NCI-H1417 treated with DMSO at 0.1 percent for 48 hours (cell line): ENCODE data around the gene SREBF2.

Experiments used
- DNase-seq: peaks from one replicate; lab custom pipeline; 2025; lab: John Stamatoyannopoulos, UW

The SREBF2 gene

GRCh38 chr22:41876675-41877074, 43.8 kb downstream of the SREBF2 start:
- DNase-seq, result no peak

GRCh38 chr22:41880653-41881052, 47.7 kb downstream of the SREBF2 start:
- DNase-seq, result no peak

DNA sequence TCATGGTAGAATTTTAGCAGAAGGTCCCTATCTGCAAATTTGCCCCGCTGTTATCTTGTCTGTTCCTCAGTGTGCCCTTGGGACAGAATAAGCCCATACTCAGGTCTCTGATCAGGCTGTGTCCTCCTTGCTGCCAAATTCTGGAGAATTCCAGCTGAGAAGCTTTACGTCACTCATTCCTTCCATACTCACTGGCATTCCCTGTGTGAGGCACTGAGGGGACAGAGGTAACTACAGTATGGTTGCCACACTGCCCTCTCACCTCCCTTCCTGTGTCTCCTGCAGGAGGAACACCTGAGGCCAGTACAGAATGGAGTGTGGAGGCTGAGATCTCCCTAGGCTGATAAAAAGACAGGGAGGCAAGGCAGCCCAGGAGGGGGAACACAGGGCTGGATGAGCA, 50.5 kb downstream of the SREBF2 start:
- no peak for DNase-seq

- DNase-seq, result no peak
Observed at GRCh38 chr22:41885116-41885515, 52.2 kb downstream of the SREBF2 start.

DNA sequence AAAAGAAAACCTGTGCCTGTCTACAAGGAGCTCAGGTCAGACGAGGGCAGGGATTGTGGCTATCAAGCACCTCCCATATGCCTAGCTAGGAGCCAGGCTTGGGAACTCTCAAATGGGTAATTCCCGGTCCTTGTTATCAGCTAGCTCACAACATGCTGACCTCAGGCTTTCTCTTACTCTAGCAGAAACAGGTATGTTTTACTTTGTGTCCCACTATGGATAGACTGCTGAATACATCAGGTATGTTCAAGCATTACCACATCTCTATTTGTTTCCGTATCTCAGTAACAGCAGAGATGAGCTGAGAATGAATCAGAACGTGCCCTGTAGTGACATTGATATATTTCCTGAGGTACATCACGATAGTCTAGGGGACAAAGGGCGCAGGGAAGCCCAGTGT, 52.6 kb downstream of the SREBF2 start:
- DNase-seq, result no peak

DNA sequence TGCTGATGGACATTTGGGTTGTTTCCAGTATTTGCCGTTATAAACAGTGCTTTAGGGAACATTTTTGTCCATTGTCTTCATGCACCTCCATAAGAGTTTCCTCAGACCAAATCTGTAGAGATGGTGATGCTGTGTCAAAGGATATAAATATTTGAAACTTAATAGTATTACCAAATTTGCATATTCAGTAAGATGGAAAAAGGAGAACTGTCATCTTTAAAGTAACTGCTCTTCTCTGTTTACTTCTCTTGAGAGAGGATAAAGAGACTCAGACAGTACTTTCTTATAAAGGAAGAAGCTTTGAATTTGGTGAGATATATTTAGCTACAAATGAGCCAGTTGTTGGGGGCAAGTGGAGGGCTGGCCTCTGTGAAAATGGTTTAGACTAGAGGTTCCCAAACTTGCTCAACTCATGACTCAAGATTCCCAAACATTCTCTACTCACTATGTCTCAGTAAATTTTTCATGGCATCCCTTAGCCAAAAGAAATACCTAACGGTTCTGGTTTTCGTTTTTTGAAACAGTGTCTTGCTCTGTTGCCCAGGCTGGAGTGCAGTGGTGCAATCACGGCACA, 55.8 kb downstream of the SREBF2 start:
- DNase-seq, result no peak

GRCh38 chr22:41891407-41891806, 58.5 kb downstream of the SREBF2 start:
- no peak for DNase-seq

DNA sequence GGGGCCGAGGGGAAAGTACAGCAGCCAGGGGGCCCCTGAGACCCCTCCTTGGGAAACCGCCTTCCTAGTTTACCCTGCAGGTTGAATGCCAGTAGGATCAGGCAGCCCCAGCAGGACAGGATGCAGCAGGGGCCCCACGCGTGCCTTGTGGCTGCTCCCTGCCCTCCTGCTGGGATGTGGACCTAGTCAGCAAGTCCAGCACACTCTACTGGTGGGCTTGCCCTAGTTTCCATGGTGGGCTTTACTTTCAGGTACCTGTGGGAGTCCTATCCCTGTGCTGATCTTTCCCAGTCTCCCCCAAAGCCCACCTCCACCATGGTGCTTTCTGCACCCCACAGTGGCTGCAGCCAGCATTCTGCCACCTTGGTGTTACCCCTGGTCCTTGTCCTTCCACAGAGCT, 59.8 kb downstream of the SREBF2 start:
- DNase-seq, result no peak

- no peak for DNase-seq
Observed at GRCh38 chr22:41893591-41894375, 60.9 kb downstream of the SREBF2 start.

DNA sequence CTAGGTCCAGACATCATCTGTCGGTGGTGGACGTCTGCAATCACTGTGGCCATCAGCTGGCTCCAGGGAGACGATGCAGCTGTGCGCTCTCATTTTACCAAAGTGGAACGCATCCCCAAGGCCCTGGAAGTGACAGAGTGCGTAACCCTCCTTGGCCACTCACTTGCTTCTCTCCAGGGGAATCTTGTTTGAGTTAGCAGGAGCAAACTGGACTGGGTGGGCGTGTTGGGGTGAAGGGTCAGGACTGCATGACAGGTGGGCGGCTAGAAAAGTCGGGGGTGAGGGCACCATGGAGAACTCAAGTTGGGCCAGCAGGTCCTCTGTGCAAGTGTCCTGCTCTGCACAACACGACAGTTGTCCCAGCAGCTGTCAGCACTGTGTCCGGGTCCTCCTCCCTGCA, 65.7 kb downstream of the SREBF2 start:
- no peak for DNase-seq

DNA sequence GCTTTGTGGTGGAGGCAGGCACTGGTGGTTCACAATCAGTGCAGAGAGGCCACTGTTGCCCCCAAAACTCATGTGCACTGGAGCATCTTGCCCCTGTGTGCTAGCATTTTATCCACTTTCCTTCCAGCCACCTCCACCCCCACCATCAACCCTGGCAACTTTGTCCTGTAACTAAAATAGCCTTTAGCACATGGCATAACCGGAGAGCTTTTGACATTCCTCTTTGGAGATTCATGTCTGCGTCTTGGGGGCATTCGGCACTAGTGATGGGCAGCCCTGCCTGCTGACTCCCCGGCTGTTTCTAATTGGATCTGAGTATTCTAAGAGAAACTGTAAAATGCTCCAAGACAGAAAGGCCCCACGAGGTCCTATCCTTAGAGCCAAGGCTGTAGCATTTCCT, 66.2 kb downstream of the SREBF2 start:
- no peak for DNase-seq

- no peak for DNase-seq
Observed at GRCh38 chr22:41899992-41900651, 67.2 kb downstream of the SREBF2 start.

GRCh38 chr22:41900652-41901312, 67.9 kb downstream of the SREBF2 start:
- DNase-seq, result no peak

DNA sequence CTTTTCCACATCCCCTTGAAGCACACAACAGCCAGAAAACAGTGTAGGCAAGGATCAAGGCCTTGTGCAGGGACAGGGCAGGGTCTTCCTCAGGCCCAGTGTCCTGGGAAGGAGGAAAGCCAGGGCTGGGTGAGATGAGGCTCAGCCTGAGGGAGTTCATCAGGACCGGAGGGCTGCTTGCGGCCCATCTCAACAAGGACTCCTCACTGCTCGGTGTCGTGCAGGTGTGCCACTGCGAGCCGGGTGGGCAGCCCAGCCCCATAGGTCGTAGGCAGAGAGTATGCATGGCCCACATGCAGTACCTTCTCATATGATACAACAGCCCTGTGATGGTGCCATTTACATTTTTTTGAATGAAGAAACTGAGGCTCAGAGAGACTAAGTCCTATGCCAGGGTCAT, 69.1 kb downstream of the SREBF2 start:
- no peak for DNase-seq

DNA sequence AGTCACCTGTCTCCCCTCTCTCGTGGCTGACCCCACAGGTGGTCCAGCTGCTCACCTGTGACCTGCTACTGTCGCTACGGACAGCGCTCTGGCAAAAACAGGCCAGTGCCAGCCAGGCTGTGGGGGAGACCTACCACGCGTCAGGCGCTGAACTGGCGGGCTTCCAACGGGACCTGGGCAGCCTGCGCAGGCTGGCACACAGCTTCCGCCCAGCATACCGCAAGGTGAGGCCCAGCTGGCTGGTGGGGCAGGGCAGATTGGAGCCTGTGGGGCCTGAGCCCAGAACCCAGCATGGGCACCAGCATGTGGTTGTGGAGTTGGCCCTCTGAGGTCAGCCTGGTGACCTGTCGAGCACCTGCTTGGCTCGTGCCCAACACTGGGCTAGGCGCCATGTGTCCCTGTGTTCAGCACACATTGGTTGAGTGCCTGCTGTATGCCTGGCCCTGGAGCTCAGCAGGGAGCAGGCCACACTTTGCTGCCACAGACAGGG, 70.1 kb downstream of the SREBF2 start:
- DNase-seq, result no peak

- DNase-seq, result no peak
Observed at GRCh38 chr22:41904450-41905410, 71.8 kb downstream of the SREBF2 start.

- DNase-seq, result no peak
Observed at GRCh38 chr22:41905411-41906202, 72.7 kb downstream of the SREBF2 start.

- no peak for DNase-seq
Observed at GRCh38 chr22:41906822-41907221, 73.9 kb downstream of the SREBF2 start.

DNA sequence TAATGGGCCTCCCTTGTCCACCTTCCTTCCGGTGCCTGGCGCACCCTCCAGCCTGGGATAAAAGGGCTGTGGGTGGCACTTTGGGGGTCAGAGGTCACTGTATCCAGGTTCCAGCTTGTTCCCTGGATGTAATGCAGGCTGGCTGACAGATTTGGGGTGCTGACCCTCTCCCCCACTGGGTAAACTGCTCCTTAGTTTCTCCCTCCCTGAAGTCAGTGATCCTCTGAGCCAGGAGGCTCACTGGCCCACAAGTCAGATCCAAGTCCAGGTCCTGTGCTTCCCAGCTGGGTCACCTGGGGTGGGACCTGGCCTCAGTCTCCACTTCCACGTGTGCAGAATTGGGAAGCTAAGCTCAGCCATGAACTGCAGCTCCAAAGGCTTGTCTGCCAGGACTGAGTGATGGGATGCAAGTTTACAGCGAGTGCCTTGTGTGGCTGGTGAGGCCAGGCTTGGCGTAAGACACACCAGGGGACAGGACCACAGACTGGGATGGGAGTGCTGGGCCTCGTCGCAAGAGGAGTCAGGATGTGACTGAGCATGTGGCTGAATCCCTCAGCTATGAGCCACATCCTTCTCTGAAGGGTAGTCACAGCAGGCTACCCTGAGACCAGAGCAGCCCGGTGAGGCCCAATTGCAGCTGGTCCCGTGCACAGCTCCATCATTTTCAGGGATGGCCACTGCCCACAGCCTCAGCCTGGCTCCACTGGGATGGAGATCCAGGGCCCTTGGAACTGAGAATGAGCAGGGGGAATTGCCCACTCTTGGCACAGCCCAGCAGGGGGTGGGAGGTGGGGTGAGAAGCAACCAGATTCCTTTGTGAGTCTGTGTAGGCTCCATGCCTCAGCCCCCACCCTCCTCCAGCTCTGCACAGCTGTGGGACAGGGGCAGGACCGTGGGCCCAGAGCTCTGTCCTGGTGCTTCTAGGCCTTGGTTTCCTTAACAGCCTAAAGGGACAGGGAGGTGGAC, 74.8 kb downstream of the SREBF2 start:
- no peak for DNase-seq
